ENCODE measurements around the gene TSSK1B.
"Not testable (repeated sequence)": the region's sequence is repeated elsewhere in the genome, so short reads cannot be mapped to it uniquely, and the experiment has no call there.

TSSK1B gene, protein sequence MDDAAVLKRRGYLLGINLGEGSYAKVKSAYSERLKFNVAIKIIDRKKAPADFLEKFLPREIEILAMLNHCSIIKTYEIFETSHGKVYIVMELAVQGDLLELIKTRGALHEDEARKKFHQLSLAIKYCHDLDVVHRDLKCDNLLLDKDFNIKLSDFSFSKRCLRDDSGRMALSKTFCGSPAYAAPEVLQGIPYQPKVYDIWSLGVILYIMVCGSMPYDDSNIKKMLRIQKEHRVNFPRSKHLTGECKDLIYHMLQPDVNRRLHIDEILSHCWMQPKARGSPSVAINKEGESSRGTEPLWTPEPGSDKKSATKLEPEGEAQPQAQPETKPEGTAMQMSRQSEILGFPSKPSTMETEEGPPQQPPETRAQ

DNA sequence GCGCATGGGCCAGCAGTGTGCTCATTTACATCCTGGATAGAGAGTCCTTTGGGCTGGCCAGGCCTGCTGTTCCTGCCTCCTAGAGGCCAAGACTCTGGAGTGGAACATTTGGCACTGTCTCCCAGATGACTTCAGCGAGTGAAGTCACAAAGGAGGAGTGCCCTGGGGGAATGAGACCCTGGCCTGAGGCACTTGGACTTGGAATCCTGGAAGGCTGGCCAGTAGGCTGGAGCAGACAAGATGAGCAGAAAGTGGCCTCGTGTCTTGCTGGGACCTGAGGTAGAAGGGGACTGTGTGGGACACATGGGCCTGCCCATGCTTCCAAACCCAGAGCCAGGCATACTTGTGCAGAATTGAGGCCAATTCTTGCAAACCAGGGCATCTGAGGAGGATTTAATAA, at the start of gene TSSK1B:
TSS of gene TSSK1B (minus strand) at position 101 of the 400 bp plus-strand sequence. CDS start 150 bp downstream, outside the sequence.
- no peak for DNase-seq (ENCODE audit: low read depth in 2 of 2)

DNA sequence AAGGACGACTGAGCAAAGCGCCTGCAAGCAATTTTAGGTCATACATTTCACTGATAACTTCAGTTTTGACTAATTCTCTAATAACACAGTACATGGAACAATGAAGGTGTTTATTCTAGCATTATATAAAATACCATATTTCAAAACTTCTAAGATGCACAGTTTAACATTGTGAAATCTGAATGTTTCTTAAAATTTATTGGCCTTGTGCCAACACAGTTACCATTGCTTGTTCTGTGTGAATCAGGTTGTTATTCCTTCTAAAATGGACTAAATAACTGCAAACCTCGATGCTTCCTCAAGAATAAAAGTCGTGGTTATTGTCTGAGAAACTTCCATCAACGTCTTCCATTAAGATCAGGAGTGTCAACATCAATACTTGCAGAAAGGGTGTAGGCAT, 45.5 kb upstream of the TSSK1B start:
- DNase-seq (ENCODE audit: low read depth in 2 of 2), result no peak

DNA sequence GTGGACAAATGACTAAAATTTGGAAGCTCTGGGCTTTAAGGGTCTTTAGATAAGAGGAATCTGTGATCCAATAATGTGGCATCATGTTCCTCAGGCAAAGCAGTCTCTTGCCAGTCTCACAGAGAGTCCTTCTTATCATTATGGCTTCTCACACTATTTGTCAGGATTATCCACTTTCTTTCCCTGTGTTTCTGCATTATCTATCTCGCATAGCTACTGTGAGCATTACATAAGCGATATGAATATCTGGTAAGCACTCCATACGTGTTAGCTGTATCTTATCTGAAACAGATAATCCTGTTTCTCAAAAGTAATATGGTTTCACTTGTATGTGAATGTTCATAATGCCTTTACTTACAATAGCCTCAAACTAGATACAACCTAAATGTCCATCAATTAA, 43.9 kb upstream of the TSSK1B start:
- no peak for DNase-seq (ENCODE audit: low read depth in 2 of 2)

DNA sequence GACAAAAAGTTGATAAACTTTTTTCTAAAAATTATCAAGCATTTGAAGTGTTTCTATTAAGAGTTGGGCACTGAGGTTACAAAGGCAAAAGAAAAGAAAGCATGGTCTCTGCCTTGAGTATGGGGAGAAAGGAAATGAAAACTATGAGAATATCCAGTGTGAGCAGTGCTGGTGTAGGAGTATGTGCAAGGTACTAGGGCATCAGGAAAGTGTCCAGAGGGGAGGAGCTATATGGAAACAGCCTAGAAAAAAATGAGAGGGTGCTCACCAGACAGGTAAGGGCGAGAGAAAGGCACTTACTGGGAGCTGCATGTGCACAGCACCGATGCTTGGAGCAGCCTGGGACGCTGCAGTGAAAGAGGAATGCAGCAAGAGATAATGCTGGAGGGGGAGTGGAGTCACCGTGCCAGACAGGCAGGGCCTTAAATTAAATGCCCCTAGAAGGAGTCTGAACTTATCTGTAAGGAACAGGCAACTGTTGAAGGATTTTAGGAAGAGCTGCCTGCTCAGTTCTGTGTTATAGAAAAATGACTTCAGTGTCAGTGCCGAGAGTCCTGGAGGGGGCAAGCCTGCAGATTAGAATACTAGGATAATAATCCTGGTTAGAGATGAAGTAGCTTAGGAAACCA, 39.4 kb upstream of the TSSK1B start:
- no peak for DNase-seq (ENCODE audit: low read depth in 2 of 2)

DNA sequence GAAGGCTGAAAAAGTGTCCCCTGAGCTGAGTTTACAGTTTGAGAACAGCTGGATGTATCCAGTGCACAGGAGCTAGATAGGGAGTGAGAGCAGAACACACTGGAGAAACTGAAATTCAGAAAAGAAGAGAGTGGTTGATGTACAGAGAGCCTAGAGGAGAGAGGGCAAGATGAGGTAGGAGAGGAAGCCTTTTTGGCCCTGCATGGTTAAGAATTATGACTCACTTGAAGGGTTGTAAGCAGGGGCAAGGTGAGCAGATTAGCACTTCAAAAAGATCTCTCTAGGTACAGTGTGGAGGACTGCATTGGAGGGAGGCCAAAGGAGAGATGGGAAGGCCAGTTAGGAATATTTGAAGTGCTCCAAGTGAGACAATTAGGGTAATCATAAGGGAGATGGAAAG, 28.2 kb upstream of the TSSK1B start:
- DNase-seq (ENCODE audit: low read depth in 2 of 2), result no peak

DNA sequence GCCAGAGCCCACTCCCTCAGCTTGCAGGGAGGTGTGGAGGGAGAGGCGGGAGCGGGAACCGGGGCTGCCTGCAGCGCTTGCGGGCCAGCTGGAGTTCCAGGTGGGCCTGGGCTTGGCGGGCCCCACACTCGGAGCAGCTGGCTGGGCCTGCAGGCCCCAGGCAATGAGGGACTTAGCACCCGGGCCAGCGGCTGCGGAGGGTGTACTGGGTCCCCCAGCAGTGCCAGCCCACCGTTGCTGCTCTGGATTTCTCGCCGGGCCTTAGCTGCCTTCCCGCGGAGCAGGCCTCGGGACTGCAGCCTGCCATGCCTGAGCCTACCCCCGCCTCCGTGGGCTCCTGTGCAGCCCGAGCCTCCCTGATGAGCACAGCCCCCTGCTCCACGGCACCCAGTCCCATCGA, 22.3 kb upstream of the TSSK1B start:
- DNase-seq (ENCODE audit: low read depth in 2 of 2), result not testable (repeated sequence)

DNA sequence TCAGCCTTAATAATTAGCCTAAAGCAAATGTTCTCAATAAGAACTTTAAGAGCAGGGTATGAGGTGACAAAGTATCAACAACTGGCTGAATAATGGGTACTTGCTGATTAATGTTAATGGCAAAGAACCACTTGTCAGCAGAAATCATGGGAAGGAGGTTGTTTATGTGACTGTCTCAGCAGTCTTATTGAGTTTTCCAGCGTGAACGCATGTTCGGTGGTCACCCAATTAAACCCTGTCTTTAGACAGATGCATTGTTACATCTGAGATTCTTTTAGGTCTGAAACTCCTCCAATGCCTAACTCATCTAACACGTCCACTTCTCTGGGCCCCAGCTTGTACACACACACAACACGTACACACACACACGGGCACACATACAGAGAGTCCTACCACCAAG, 18.2 kb upstream of the TSSK1B start:
- no peak for DNase-seq (ENCODE audit: low read depth in 2 of 2)

DNA sequence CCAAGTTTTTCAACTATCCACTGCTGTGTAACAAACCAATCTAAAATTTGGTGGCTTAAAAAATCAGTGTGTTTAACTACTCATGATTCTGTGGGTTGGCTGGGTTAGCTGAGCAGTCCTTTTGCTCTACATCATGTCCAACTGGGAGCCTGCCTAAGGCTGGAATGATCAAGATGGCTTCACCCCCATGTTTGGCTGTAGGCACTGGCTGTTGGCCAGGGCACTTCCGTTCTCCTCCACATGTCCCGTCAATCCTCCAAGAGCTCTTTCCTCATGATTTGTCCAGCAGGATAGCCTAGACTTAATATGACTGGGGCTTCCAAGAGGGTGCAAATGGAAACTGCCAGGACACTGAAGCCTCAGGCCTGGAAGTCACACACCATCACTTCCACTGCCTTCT, 17.0 kb upstream of the TSSK1B start:
- DNase-seq (ENCODE audit: low read depth in 2 of 2), result no peak

DNA sequence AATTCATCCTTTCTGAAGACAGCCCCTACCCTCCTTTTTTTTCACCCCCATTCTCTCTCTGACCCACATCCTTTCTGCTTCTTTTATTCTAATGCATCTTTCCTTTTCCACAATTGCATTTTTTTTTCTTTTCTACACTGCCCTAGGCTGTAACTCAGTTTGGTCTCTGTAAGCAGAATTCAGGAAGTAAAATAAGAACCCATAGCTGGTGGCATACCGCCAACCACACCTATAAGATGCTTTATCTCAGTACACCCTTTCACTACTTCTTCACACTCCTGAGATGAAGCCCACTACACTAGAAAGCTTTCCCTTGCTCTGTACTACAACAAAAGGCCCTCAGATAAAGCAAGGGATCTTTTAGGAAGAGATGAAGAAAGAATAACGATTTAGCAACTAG, 16.1 kb upstream of the TSSK1B start:
- DNase-seq (ENCODE audit: low read depth in 2 of 2), result no peak

DNA sequence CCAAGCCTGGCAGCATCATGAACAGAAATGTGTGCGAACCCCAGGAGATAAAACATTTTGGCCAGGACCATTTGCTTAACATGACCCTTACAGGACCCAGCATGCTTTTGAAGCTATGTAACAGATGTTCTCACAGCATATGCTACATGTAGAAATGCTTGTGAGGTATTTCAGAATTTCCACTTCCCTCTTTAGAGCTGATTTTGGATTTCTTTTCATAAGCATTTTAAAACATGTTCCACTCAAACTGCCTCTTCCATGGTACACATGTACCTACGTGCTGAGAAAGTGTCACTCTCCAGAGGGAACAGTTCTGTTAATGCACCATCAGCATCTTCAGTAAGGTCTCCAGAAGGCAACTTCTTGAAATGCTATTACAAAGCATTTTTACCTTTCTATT, 15.7 kb upstream of the TSSK1B start:
- no peak for DNase-seq (ENCODE audit: low read depth in 2 of 2)

DNA sequence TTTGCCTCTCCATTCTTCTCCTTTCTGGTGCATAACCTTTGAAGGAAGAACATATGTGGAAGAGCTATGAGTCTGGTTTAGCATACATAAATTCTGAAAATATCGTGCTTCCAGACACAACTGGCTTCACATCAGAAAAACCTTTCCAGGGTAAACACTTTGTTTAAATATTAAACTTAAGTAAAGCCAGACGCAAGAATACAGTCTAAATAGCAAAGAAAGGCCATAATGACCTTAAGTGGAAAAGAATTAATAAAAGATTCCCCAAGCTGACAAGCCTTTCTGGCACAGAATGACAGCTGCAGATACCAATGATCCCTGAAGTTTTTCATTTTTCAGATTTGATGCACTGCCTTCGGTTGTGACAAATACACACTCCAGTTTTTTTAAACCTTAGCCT, 13.5 kb upstream of the TSSK1B start:
- DNase-seq (ENCODE audit: low read depth in 2 of 2), result no peak

DNA sequence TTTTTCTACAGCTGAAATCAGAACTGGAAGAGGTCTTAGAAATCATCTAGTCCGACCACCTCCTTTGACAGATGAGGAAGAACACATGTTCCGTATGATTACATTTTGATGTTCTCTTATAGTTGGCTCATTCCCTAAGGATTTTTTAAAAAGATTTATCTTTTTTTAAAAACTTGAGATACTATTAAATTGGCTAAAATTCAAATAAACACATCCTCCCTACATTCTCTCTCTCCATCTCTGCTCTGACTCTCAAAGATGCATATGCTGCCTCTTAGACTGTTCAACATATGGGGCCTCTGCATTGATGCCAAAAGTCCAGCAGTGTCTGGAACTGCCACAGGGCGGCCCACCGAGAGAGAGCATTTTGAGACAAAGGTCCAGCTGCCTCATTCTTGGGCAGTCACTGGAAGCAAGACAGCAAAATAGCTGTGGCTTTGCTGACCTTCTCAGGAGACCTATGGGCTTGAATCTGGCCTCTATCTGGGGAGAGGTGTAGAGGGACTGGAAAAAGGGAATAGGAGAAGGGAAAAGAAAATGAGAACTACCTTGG, 12.8 kb upstream of the TSSK1B start:
- no peak for DNase-seq (ENCODE audit: low read depth in 2 of 2)

DNA sequence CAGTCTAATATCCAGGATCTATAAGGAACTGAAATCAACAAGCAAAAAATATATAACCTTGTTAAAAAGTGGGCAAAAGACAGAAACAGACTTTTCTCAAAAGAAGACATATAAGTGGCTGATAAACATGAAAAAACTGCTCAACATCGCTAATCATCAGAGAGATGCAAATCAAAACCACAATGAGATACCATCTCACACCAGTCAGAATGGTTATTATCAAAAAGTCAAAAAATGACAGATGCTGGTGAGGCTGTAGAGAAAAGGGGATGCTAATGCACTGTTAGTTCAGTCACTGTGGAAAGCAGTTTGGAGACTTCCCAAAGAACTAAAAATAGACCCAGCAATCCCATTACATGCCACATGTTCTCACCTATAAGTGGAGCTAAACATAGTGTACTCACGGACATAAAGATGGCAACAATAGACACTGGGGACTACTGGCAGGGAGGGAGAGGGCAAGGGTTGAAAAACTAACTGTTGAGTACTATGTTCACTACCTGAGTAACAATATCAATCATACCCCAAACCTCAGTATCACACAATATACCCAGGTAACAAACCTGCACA, 11.7 kb upstream of the TSSK1B start:
- no peak for DNase-seq (ENCODE audit: low read depth in 2 of 2)

DNA sequence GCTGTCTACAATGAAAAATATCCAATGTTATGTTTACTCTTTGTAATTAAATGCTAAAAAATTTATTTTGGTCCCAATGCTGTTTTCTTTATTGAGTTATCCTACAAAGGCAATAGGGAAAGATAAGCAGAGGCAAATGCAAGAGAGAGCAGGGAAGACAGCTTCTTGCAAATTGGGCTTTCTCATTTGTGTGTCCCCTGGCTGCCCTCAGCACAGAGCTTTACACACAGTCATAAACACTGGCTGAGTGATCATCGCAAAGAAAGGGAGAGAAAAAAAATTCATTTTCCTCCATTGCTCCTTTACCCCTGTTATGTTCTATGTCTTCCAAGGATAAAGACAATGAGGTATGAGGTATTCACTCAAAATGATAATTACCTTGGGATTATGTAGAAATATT, 2.3 kb upstream of the TSSK1B start:
- DNase-seq (ENCODE audit: low read depth in 2 of 2), result no peak

DNA sequence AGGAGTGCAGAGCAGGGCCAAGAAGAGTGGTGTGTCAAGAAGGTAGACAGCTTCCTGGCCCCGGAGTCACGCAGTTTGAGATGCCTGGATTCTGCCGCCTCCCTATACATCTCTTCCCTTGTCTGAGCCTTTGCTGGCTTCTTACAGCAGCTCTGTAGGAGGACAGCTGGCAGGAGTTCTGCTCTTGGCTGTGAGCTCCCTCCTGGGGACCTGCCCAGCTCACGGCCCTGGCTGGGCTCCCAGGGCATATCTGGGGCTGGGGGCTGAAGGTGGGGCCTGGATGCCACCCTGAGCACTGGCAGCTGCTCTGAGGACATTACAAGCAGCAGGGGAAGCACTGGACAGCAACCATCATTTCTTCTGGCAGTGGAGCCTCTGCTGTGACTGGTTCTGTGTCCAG, 786 bp upstream of the TSSK1B start:
- DNase-seq (ENCODE audit: low read depth in 2 of 2), result no peak

DNA sequence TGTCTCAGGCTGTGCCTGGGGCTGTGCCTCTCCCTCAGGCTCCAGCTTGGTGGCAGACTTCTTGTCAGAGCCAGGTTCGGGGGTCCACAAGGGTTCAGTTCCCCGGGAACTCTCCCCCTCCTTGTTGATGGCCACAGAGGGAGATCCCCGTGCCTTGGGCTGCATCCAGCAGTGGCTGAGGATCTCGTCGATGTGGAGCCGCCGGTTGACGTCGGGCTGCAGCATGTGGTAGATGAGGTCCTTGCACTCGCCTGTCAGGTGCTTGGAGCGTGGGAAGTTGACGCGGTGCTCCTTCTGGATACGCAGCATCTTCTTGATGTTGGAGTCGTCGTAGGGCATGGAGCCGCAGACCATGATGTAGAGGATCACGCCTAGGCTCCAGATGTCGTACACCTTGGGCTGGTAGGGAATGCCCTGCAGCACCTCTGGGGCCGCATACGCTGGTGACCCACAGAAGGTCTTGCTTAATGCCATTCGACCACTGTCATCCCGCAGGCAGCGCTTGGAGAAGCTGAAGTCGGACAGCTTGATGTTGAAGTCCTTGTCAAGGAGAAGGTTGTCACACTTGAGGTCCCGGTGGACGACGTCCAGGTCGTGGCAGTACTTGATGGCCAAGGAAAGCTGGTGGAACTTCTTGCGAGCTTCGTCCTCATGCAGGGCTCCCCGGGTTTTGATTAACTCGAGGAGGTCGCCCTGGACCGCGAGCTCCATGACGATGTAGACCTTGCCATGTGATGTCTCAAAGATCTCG, 752 bp downstream of the TSSK1B start:
- no peak for DNase-seq (ENCODE audit: low read depth in 2 of 2)

DNA sequence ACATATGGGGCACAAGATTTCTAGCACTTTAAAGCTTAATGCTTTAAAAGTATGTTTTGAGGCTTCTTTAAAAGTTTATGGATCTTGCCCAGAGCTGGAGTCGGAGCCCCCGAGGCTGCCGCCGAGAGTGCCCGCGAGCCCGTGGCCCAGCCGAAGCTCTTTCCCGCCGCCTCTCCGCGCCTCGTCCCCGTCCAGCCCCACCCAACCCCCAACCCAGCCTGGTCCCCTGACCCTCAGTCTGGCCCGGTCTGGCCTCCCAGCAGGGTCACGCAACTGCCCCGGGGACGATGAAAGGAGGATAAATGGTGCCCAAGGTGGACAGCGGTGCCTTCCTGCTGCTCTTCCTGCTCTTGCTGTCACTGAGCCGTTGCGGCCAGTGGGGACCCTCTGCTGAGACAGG, 1.7 kb downstream of the TSSK1B start:
- no peak for DNase-seq (ENCODE audit: low read depth in 2 of 2)

DNA sequence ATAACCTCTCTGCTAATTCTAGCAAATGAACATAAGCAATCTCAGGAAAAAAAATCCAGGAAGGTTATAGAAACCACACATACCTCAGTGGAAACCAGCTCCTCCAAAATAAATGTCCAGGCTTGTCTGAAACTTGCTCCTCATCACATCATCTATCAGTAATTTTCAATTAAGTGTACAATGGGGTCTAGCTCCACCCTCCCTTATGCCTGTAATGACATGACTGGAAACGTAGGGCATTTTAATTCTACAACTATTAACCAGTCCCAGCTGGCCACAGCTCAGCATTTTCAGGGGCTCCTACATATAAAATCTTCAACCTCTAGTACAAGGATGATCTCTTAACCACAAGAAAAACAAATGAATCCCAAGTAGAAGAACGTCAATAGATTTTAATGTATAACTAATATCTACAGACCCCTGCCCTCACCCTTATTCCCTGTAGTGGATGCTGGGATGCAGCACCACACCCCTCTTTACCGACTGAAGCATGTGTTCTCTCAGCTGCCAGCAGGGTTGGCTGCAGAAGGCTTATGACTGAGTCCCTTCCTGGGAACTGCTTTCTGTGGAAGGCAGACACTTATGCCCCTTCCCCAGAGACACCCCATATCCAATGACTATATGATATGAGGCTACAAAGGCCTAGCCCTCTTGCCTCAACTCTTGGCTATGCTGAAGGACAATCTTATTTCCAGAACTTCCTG, 6.8 kb downstream of the TSSK1B start:
- DNase-seq (ENCODE audit: low read depth in 2 of 2), result no peak

DNA sequence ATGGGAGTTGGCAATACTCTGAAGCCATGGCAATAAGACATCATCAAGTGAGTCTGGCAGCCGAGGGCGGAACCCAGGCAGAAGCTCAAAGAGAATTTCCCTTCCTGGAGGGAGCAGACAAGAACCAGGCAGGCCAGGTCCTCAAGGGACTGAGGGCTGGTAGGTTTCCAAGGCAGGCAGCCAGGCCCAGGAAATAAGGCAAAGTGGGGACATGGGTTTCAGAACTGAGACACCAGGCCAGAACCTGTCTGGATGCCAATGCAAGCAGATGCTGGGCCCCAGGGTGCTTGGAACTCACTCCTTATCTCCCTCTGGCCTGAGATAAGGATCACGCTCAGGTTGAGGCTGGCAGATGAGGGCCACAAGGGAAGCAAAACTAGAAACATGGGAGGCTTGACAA, 8.9 kb downstream of the TSSK1B start:
- no peak for DNase-seq (ENCODE audit: low read depth in 2 of 2)

DNA sequence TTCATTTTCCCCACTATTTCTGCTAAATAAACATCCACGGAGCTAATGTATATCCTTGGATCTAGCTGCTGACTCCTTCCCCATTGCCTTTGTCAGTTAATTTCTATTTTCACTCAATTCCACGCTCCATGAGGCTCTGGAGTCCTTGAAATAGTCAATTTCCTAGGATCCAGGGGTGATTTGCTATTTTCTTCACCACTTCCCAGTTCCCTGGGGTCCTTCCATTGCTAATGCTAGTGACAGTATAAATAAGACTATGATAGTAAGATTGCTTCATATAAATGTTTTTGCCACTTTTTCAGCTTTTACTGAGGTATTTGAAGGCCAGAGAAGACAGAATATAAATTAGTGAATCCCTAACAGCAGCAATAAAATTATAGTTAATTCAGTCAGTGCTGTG, 13.1 kb downstream of the TSSK1B start:
- DNase-seq (ENCODE audit: low read depth in 2 of 2), result no peak

DNA sequence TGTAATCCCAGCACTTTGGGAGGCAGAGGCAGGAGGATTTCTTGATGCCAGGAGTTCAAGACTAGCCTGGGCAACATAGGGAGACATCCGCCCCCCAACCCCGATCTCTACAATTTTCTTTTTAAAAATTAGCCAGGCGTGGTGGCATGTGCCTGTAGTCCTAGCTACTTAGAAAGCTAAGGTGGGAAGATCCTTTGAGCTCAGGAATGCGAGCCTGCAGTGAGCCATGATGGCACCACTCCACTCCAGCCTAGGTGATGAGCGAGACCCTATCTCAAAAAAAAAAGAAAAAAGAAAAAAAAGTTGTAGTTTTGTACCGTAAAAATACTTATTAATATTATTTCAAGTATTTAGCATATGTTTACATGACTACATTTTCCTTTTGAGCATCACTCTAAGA, 29.3 kb downstream of the TSSK1B start:
- no peak for DNase-seq (ENCODE audit: low read depth in 2 of 2)

DNA sequence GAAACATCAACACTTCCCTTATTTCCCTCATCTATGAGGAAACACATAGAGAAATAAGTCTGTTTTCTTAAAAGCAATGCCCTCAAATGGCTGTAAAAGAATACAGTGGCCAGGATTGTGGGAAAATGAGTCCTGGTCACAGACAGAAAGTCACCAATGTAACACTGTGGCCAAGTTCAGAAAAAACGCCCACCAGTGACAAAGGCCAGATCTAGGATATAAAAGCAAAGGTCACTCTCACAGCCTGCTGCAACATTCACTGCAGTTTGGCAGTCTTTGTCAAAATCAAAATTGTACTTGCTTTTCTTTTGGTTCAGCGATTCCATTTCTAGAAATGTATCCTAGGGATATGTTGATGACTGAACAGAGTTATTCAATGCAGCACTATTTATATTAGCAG, 30.5 kb downstream of the TSSK1B start:
- no peak for DNase-seq (ENCODE audit: low read depth in 2 of 2)
